Activated CD4-positive, CD25-positive, alpha-beta regulatory T cell treated with anti-CD3 and anti-CD28 coated beads, Interleukin-2, amount 50 U/mL, for 72 hours (primary cell): Measurements from ENCODE around the gene TMEM260.

Source experiments
- DNase-seq: peaks from one replicate; pipeline ENCODE4 v3.0.0; 2021

TMEM260 gene

DNA sequence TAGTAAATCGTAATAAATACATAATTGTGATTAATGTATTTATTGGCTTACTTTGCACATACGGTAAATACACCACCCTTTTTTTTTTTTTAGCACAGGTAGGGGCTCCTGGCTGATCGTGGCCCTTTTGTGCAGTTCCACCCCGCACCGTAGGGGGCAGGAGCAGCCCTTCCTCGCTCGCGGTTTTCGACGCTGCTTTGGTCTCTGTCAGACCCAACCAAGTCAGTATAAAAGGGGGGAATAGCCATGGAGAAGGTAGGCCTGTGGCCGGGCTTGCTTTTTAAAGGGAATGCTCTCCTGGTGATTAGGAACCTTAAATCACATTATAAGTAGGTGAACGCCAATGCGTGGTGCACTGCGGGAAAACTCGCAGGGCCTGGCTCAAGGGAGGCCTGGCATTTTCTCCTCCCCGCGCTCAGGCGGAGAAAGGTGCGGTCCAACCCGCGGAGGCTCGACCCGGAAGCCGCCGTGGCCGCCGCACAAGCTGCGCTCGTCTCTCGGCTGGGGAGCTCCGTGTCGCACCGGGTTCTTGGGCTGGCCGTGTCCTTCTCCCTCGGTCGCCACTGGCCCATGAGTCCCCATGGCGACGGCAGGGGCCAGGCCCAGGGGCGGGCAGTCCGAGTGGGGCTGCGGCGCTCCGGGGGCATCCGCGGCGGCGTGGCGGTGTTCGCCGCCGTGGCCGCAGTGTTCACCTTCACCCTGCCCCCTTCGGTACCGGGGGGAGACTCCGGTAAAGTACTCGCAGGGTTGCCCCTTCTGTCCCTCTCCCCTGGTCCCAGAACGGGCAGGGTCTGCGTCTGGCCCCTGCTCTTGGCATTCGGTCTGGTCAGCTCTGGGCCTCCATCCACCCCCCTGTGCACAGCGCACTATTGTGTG lies at the start of gene TMEM260:
TSS of gene TMEM260 (plus strand) at position 454 of the 876 bp plus-strand sequence. CDS start at position 571, 117 bp downstream.
- peak; percentile 92 for DNase-seq

DNA sequence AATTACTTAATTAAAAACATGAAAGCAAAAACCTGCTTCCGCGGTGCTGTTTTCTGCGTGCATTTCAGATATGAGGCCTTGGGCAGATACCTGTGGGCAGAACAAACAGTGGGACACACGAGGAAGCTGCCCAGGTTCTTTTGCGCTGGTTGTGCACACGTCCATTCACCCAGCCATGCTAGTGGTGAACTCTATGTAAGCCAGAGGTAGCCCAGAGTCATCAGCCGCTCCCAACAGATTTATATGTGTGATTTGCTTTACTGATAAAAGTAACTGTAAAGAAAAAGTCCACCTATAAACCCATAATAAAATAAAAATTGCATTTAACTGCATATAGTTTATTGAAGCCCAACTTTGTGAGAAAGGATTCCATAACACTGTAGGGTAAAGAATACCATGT lies 47.1 kb upstream of the TMEM260 start:
- DNase-seq: no peak

DNA sequence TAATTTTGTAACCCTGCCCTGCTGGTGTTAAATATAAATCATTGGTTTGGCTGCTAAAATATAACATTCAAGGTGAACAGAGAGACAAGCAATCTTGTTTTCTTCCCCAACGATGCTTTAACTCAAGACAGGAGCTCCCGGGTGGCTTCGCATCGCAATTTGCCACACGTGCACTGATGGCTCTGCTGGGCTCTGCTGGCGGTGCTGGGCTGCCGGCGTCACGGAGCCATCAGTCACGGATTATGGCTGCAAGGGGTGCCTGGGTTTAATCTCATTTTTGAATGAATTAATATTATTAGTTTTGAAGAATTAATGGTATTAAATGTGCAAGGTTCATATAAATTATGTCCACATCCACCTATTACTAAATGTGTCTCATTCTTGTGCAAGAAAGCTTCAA lies 44.9 kb upstream of the TMEM260 start:
- no peak for DNase-seq

DNA sequence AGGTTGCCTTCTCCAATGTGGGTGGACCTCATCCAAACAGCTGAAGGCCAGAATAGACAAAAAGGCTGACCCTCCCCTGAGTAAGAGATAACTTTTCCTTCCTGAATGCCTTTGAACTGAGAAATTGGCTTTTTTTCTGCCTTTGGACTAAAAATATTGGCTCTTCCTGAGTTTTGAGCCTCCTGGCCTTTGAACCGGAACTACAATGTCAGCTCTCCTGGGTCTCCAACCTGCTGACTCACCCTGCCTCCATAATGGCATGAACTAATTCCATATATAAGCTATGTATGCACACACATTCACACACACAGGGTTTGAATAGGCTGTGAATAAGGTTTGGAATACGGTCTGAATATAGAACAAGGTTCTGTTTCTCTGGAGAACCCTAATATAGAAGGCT lies 39.7 kb upstream of the TMEM260 start:
- no peak for DNase-seq

DNA sequence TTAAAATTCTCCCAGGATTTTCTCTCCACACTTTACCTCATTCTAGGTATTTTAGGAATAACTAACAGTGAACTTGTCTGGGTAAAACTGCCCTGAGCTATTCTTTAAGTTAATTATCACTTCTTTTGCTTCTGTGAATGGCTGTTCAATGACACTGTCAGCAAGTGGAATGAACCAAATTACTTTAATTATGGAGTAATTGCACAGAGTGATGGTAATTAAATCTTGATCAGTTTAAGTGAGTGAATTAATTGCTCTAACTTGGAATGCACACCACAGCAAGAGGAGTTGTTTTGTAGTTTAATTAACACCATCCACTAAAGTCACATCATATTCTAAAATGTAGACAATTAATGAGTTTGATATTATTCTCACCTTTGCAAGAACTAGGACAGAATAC lies 36.2 kb upstream of the TMEM260 start:
- DNase-seq: no peak

DNA sequence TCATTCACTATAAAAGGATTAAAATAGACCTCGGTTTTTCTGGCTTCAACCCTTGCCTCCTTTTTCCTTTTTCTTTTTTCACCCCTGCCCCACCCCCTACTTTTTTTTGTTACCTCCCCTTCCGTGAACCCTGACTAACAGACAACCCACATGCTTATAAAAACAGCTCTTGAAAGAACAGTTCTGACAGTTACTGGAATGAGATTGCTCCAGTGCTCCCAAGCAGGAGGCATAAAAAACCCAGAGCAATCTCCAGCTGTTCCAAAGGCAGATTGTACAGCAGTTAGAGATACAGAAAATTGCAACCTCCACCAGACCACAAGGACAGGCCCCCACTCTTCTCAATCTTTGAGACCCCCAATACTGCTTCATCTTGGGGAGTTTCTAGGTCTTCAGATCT lies 29.9 kb upstream of the TMEM260 start:
- no peak for DNase-seq

DNA sequence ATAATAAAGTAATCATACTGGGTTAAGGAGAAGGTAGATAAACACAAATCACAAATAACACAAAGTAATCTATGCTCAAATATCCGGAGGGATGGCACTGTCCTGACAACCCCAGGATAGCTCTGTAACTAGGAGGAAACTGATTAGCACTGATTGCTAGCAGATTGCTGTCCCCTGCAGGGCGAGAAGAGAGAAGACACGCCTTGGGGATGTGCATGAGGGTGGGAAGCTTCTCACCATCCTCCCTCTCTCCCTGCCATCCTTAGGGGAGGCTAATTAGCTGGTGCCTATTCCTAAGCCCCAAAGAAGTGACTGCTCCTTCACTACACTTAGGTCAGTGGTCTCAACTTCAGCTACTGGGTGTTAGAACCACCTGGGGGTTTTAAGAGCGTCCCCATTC lies 27.0 kb upstream of the TMEM260 start:
- DNase-seq: no peak

DNA sequence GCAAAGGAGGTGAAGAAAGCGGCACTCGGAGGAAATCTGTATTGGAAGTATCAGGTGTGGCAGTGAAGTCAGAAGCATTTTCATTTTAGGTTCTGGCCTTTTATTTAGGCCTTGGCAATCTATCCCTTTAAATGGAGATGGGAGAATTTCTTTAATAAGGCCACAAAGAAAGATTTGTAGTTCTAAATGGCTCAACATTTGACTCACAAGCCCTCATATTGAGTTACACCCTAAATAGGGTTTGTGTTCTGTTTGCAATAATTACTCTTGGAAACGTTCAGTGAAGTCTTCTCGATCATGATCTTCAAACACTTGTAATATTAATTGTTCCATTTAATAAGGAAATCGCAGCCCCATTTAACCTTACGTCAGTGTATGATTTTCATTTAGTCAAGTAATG lies 25.3 kb upstream of the TMEM260 start:
- DNase-seq: no peak

DNA sequence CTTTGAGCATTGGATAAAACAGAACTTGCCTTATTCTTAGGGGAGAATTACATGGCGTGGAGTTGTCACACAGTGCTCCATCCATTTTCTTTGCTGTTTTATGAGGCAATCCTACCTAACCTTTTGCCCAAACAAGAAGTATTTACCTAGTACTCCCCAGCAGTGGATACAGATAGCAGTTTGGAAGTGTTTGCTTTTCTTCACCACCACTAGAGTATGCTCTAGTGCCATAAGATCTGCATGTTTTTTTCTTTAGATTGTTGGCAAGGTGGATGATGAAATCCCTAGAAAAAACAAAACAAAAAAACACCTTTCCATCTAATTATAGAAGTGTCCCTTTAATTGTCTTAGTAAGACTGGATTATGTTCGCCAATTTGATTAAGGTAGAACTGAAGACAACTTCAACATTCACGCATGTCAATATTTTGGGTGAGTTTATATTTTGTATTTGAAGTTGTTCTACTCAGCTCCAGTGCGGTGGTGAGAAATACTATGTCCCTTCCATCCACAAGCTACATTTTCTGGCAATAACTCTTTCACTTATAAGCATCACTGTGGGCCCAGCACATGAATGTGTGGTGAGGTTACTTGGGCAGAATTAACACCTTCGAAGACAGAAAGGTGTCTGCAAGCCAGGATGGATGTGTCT lies 23.6 kb upstream of the TMEM260 start:
- DNase-seq: no peak

DNA sequence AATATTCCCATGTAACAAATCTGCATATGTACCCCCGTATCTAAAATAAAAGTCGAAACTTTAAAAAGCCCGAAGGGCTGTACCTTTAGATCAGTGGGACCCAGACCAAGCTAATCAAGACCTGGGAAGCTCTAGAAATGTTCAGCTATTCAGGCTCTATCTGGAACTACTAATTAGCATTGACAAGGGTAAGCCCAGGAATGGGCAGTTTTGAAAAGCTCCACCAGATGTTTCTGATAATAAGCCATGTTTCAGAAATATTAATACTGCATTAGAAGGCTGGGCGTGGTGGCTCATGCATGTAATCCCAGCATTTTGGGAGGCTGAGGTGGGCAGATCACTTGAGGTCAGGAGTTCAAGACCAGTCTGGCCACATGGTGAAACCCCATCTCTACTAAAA lies 20.4 kb upstream of the TMEM260 start:
- DNase-seq: no peak

DNA sequence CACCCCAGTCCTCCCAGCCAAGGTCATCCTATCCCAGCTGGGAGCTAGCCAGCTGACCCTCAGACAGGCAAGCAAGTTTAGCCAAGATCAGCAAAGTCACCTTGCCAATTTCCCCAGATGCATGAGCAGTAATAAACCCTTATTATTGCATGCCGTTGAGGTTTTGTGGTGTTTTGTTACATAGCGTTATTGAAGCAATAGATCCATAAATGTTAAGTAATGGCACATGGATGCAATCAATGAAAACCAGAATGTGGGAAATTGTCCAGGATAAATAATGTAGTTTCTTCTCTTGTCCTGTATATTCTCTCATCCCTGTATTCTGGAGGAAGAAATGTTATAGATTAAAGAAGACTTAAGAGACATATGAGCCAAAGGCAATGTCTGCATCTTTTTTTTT lies 18.0 kb upstream of the TMEM260 start:
- no peak for DNase-seq

DNA sequence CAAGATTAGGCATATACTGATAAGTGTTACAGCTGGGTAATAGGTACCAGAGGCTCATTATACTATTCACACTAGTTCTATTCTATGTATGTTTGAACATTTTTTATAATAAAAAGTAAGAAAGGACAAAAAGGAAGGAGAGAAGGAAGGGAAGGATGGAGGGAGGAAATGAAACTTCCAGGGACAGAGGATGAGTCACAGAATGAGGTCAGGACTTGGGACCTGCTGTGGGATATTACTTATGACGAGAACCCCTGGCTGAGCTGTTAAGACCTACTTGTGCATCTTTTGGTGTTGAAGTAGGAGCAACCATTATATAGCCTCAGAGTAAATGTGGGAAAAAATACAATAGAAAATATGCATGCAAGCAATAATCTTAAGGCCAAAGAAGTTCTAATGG lies 16.7 kb upstream of the TMEM260 start:
- DNase-seq: no peak

DNA sequence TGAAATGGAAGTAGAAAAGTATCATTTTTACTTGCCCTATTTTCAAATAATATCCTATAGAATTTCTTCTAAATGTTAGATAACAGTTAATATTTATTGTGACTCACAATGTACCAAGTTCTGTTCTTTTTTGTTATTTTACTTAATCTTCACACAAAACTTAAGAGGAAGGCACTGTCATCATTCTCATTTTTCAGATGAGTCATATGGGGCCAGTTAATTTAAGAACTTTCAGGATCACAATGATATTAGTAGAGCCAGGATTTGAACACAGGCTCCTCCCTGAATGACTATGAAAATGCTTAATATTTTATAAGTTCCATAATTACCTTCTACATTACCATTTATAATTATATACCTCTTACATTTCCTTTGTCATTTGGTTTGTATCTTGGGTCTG lies 10.4 kb upstream of the TMEM260 start:
- DNase-seq: no peak

DNA sequence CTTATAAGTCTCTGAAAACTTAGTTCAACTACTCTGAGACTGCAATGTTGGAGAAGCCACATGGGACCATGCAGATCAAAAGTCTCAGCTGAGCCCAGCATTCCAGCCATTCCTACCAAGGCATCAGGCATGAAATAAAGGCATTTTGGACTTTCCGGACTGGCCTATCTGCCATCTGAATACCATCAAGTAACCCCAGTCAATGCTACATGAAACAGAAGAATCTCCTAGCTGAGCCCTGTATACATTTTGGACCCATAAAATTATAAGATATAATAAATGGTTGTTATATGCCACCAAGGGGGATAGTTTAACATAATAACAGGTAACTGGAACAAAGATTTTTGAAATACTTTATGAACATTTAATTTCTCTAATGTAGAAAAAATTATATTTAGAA lies 9.3 kb upstream of the TMEM260 start:
- no peak for DNase-seq

DNA sequence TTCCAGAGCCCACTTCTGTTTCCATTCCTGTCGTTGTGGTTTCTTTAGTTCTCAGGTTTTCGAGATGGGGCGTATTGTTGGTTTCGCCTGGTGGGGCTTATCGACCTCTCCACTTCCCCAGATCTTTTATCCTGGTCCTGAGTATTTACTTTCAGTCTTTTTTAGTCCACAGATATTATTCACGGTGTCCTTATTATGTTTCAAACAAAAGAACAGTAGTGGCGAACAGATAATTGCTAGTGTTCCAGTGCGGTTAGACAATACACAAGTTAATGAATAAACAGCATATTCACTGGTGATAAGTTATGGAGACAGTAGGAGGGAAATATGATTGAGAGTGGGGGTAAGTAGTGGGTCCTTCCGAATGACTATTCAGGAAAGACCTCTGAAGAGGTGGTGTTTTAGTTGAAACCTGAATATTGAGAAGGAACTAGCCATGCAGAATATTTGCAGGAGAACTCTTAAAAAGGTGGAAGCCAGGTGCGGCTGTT lies 668 bp downstream of the TMEM260 start:
- DNase-seq: no peak

DNA sequence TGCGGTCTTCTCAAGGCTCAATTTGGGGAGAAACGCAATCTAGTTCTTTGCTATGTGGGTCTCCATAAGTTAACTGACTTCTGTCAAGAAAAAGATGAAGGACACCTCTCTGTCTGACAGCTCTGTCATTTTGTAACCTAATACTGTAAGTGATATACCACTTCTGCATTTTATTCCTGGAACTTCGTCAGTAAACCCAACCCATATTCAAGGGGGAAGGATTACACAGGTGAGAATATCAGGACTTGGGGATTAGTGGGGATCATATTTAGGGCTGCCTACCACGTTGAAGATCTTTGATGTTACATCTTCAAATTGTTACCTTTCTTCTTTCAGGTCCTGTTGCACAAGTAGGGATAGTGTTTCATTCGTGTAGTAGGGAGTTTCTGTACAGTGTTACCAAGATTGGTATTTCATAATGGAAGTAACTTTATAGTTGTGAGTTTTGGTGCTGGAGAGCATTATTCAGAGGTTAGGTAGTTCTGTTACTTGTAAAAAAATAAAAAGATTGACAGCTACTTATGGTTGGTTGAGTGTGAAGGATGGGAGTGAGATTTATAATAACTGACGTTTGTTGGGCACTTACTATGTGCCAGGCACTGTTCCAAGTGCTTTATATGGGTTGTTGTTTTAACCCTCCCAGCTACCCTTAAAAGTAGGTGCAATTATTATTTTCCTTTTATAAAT lies 1.6 kb downstream of the TMEM260 start:
- DNase-seq: no peak

DNA sequence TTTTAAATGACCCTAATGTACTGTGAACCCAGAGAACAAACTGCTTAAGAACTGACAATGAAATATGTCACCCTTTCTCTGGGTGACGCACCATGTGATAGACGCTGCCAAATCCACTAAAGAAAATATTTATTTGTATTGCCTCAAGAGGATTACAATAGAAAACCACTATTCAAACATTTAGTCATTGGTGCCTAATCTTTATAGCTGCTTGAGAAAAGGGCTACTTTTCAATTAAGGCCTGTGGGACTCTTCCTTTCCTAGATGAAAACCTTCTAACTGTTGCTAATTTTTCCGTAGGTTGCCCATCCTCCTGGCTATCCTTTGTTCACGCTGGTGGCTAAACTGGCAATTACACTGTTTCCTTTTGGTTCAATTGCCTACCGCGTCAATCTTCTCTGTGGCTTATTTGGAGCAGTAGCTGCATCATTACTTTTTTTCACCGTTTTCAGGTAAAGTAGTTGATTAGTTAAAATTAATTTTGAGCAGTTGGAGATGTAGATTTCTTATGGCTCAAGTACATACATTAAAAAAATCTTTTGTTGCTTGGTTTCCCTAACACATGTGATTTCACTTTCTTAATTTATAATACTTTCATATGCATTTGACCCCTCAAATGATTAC lies 6.0 kb downstream of the TMEM260 start:
- DNase-seq: no peak

DNA sequence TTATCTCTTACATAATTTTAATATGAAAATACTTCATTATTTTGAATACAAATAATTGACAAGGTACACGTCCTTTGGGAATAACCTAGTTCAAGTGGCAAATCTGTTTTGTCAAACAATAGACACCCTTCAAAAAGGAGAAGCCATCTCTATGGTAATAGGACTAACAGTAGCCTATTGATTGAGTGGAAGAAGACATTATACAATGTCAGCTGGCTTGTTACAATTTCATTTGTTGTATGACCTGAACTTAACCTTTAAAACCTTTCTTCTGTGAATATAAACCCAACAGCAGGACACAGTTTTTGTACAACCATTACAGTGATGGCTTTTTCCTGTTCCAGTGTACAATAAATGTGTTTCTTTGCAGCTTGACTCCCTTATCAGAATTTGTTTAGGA lies 8.1 kb downstream of the TMEM260 start:
- DNase-seq: no peak

DNA sequence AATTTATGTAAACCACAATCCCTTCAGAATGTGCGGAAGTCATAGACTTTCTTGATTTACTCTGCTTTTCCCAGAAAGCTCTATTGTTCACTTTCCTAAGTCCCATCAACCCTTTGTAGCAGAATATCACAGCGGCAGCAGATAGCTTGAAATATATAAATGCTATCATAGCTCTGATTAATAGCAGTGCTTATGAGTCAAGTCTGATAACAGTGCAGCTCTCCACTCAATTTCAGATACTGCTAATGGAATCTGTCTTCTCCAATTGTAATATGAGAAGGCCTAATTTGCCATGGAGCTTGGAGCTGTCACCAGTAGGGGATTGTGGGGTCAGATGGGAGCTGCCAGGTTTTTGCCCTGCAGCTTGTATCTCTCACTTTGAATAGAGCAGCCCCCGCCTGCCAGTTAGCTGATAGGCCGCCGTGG lies 10.9 kb downstream of the TMEM260 start:
- DNase-seq: no peak

DNA sequence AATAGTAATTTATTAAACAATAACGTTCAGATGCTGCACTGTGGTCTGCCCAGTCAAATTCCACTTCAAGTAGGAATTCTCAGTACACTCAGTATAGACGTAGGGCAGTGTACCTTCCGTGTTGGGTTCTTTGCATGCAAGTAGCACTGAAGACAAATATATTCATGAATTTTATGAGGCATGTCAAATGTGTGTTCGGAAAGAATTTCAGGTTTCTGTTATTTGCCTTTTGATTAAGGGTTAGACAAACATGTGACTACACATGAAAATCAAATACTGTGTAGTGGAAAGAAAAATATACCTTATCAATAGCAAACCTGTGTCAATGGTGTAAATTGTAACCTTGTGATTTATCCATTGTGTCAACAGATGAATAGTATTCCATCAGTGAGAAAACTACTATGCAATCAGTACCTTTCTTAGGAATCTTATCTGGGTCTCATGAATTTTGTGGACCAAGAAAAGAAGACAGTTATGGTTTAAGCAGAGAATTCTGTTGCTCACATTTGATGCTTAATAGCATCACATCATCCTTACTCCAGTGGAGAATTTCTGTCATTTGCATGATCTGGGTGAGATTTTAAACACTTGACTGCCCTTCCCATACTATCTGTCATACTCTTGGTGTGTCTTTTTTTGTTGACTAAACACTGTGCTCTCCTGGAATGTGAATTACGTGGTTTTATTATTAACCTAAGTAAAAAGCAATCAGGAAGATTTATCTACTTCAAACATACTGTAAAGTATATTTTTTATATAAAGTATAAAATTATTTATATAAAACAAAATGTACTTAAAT lies 13.3 kb downstream of the TMEM260 start:
- DNase-seq: no peak

DNA sequence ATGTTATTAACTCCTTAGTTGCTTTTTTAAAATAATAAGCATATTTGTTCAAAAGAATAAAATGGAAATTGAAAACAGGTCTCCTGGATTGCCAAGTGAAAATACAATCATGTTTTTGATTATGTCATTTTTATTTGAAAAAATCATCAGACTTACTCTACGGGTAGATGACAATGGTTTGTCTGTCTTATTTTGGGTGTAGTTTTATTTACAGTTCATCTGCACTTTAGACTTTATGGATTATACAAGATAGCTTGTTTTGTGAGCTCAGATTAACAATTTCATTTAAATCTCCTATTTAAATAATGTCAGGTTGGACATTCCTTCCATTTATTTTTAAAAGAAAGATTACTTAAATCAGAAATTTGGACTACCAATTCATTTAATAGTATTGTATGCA lies 14.8 kb downstream of the TMEM260 start:
- no peak for DNase-seq

DNA sequence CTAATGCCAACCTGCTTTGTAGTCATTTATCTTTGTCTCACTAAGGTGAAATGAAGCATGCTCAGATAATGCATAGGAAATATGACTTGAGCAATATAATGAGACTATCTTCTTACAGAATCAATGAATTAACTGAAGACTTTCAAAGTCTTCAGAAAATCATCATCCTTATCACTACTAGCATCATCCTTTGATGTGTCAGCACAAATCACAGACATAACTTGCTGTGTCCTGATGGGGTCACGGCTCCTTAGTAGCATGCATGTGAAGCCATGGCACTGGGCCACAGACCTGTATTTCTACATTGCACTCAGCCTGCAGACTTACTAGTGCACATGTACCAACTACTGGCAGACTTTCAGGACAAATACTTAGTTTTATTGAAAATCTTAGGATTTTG lies 18.9 kb downstream of the TMEM260 start:
- no peak for DNase-seq
